GM21529 (cell line): ENCODE measurements around the gene ADARB2.
"Not testable (repeated sequence)": the region's sequence is repeated elsewhere in the genome, so short reads cannot be mapped to it uniquely, and the experiment has no call there.

Experiments used
- ATAC-seq: cut with Tn5 transposase; IDR thresholded peaks from one replicate; pipeline ENCODE4 v1.9.1; 2021; ENCODE audit not compliant: unreplicated experiment

Gene ADARB2

DNA sequence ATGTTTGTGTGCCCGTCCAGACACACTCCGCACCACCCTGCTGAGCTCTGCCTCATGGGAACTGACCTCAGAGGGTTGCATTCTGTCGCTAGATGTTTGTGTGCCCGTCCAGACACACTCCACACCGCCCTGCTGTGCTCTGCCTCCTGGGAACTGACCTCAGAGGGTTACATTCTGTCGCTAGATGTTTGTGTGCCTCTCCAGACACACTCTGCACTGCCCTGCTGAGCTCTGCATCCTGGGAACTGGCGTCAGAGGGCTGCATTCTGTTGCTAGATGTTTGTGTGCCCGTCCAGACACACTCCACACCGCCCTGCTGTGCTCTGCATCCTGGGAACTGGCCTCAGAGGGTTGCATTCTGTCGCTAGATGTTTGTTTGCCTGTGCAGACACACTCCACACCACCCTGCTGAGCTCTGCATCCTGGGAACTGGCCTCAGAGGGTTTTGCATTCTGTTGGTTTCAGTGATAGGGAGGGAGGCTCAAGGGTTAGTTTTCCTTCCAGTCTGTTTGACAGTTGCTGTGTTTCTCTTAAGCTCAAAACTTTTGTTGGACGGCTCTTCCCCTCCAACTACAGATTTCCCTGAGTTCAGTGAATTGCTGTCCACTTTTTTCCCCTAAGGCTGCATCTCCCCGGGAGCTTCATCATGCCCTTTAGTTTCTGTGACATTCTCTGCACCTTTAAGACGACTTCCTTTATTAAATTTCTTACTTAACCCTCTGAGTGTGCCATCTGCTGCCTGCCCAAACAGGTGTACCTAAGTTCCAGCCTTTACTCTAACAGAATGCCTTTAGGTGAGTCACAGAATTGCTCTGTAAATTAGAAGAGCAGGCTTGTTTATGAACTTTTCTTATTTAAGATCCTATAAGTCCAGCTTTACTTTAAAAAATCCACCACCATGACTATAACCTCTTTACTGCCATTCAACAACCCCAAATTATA lies 119.7 kb downstream of the ADARB2 start:
- not testable (repeated sequence) for ATAC-seq

DNA sequence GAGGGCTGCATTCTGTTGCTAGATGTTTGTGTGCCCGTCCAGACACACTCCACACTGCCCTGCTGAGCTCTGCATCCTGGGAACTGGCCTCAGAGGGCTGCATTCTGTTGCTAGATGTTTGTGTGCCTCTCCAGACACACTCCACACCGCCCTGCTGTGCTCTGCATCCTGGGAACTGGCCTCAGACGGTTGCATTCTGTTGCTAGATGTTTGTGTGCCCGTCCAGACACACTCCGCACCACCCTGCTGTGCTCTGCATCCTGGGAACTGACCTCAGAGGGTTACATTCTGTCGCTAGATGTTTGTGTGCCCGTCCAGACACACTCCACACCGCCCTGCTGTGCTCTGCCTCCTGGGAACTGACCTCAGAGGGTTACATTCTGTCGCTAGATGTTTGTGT lies 120.6 kb downstream of the ADARB2 start:
- ATAC-seq, result not testable (repeated sequence)

DNA sequence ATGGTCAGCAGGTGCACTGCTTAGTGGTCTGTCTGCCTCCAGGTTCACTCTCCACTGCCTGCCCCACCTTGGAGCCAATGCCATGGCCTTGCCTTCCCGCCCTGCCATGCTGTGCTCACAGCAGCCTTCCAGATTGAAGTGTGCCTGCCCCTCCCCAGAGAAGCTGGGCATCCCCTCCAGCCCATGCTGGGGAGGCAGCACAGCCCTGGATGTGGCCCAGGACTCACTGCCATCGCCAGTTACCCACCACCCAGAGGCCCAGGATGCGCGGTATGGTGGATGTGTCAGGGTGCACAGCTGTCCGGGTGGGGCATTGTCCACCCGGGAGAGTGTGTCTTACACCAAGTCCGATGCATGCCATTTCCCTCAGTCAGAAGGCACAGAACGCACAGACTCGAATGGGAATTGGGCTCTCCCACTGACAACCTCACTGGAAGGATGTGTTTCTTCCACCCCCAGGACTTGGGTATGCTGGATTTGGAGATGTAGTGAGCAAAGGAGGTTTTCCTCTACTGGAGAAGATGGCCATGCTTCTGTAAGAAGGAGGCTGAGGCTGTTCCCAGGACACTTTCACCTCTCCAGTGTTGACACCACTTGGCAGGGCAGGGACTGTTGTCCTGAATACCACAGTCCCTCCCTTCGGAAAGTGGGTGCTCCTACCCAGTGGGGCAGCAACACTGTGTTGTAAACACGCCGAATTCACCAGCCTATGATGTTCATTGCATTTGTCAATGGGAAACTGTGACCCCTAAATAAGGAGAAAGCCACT lies 122.0 kb downstream of the ADARB2 start:
- ATAC-seq, result no peak

DNA sequence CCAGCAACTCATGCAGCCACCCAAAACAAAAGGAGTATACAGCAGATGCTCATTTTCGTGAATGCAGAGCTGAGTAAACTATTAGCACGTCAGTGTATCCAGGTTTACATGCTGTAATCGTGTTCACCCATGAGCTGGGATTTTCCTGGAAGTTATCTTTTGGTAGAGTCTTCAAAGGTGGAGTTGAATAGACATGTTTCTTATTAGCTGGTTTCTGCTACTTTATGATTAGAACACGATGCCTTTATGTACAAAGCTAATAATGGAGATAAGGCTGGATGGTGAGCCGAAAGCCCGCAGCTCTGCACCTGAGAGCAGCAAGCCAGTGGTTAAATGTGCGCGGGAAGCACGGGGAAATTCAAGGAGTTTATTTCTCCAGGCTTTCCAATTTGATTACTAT lies 123.8 kb downstream of the ADARB2 start:
- ATAC-seq, result no peak

DNA sequence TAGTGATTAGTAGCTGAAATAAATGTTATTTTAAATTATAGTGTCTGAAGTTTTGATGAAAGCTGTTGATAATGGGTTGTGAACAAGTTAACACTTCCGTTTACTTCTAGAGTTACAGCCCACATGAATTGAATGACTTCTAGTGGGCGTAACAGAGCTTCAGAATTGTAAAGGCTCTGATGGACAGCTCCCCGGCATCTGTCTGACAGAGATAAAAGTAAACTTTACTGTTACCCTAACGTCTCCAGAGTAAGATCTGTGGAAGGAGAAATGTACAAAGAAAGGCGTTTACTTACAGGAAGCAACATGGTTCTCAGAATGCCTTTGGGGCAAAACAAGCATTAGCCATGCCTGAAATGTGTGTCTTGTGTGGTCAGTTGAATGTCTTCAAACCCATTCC lies 124.4 kb downstream of the ADARB2 start:
- ATAC-seq, result no peak

DNA sequence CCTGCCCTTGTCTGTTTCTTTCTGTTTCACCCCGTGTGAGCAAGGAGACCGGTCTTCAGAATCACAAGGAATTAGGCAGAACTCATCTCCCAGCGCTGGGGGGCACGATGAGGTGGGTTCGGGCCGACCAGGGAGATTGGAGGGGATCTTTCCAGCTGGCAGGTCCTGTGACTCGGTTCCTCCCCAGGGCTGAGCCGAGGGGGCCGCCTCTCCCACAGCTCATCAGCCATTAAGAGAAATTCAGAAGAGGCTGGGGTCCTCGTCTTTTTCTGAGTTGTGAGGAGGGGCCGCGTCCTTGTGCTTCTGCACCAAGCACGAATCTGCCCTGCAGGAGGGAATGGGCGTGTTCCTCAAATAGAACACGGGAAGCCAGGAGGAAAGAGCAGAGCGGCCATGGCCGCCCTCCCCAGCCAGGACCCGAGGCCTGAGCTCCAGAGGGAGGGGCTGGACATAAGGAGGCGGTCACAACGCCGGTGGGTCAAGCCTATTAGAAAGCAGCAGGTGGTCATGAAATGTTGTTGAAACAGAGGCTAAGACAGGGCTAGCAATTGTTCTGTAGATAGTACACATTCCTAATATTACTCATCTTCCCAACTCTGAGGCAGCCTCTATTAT lies 125.3 kb downstream of the ADARB2 start:
- no peak for ATAC-seq

DNA sequence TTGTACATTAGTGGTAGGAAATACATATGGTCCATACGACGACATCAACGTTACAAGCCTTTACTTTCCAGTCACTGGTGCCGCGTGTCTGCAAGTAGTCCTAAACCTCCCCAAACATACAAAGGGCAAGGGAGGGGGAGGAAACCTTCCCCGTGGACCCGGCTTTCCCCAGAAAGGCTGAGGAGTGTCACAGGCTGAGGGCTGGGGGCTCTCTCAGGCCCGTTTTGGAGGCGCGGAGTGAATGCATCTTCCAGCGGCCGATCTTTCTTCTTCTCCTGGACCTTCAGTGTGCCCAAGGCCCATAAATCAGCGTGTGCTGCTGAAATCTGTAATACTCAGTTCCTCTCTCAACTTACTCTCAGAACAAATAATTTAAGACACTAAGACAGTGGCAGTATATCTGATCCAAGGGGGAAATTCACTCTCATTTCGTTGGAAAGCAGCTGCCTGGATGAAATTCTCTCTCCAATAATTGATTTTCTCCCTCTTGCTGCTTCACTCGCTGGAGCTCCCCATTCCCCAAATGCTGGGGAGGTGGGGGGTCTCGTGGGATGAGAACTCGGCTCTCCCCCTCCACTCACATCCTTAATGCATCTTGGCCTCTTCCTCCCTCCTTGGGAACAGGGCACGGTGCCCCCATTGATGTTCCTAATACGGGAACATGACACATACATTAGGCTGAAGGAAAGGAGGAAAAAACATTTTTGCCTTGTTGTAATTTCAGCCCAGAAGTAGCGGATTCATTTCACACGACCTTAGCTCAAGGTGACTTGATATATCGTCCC lies 126.1 kb downstream of the ADARB2 start:
- no peak for ATAC-seq

DNA sequence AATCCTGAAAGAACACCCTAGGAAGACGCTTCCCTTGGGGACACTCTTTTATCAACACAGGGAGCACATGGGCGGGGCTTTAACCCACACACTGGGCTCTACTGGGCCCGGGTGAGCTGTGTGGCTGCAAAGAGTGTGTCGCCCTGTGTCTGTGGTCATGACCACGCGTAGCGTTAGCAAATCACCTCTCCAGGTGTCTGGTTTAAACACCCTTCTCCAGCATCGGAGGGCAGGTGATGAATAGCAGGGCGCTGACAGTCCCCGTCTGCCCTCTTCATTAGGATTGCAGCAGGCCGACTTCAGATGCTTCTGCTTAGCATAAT lies 127.7 kb downstream of the ADARB2 start:
- ATAC-seq, result no peak

DNA sequence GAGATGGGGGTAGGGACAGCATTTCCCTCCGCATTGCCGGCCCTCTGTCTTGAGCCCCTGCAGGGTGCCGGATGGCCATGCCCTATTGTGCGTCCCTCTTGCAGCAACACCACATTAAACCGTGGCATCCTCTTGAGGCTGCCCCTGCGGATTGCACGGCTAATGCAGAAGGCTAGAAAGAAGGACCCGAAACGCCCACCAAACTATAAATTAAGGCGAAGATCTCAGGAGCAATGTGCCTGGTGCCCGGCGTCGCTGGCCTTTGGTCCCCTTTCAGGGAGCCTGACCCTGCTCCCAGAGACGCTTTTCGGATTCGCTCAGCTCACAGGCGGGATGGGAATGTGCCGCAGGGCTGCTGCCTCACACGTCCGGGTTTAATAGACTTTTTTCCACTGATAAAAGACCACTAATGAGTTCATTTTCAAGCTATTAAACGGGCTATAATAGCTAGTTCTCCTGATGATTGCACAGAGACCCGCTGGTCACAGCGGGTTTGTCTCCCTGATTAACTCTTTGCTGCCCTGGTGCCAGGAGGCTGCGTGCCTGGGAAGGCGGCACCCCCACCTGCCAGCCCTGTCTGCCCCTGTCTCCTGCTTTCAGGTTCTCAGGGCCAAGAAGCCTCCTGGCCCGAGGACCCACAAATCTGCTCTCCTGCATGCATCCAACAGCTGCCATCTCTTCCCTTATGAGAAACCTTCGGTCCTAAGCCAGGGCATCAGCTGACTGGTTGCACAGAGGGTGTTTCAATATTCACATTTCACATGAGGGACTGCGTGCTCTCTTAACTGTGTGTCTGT lies 128.3 kb downstream of the ADARB2 start:
- no peak for ATAC-seq

DNA sequence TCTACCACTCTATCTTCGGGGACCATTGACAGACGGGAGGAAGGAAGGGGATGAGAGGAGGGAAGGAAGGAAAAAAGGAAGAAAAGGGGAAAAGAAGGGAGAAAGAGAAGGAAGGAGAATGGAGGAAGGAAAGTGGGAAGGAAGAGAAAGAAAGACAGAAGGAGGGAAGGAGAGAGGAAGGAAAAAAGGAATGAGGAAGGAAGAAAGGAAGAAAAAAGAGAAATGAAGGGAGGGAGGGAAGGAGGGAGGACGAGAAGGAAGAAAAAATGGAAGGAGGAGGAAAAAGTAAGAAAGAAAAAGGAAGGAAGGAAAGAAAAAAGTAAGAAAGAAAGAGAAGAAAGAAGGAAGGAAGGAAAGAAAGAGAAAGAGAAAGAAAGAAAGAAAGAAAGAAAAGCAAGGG lies 128.9 kb downstream of the ADARB2 start:
- no peak for ATAC-seq

DNA sequence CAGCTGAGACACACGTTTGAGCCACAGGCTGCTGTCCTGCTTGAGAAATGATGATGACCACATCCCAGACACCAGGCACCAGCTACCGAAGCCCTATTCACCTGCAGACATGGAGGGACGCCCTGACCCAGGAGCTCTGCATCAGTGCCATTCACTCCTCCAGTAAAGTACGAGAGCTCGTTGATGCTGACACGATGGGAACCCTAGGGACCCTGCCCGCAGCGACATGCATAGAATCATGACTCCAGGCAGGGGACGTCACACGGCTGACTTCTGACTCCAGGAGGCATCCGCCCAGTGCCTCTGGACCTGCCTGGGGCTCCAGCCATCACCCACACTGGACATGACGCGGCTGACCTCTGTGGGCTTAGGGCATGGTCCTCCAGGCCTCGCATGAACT lies 129.9 kb downstream of the ADARB2 start:
- ATAC-seq, result no peak

DNA sequence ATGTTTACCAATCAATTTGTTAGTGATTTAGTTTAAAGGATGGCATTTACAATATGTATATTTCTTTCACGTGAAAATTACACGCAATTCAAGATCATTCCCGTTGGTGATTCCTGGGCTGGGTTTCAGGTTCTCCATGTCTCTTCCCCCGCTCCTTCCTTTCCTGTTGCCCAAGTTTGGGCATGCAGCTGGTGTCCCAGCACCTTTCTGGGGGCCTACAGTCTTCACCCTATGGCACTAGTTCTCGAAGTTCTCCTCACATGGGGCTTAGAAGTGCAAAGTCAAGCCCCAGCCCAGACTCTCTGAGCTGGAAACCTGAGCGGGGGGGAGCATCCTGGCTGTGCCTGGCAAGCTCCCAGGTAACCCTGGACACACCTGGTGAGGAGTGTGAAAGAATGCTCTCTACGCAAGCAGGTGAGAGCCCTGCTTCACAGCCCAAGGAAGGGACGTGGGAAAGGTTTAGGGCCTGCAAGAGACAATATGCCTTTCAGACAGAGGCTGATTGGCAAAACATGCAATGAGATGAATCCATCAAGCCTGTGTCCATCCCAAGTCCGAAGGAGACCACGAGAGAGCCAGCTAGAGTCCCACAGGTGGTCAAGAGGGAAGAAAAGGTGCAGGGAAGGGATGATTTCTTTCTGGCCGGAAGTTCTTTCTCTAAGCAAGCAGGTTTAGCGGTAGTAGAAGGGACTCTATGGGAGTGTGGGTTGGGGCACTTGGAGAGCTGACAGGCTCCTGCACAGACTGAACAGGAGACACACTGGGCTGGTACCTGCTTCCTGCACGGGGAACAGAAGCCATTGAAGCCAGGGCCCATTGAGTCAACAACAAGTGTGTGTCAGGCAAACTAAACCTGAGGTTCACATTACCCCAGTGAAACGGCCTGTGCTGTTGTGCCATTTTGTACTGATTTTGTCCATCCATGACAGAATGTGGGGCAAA lies 131.1 kb downstream of the ADARB2 start:
- ATAC-seq, result no peak

DNA sequence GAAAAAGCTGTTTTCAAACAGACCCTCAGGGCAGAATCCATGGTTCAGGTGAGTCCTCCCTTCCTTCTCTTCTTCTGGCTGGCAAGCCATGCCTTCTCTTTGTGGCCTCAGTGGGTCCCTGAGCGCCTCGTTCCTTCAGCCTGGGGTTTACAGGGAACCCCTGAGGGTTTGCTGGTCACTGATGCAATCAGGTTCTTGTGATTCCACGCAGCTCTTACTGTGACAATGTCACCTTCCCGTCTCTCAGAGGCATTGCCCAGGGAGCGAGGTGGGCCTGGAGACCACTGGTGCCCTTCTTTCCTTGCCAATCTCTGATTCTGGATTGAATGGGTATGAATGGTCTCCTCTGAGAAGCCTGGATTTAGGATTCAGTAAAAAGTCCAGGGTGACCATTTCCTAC lies 132.2 kb downstream of the ADARB2 start:
- no peak for ATAC-seq

DNA sequence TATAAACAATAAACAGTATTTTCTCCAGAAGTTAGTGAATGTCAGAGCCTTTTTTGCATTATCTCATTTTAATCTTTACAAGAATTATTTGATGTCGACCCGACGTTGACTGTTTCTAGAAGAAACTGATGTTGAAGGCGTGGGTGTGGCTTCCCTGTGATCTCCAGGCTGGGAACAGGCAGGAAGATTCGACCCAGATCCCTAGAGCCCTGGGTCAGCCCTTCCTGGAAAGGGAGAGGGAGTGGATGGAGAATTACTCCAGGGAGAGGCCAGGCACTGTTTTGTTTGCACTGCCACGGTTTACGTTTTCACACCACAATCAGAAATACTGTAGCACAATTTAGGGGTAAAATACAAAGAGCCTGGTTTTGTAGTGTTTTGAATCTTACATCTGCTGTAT lies 133.1 kb downstream of the ADARB2 start:
- no peak for ATAC-seq

DNA sequence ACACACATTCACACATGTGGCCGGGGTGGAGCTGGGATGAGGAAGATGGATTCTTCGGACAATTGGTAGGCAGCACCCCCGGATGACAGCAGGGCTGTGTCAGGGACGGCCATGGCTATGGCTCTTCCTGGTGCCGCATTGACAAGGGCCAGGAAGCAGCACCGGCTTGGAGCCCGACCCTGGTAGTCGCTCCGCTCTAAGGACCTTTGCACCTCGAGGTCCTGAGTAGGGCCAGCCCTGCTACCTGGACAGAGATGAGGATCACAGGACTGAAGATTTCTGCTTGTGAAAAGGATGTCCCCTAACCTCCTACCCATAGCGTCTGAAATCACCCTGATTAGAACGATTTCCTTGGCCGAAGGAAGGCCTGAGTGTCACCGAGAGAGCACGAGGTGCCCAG lies 134.1 kb downstream of the ADARB2 start:
- ATAC-seq, result no peak

DNA sequence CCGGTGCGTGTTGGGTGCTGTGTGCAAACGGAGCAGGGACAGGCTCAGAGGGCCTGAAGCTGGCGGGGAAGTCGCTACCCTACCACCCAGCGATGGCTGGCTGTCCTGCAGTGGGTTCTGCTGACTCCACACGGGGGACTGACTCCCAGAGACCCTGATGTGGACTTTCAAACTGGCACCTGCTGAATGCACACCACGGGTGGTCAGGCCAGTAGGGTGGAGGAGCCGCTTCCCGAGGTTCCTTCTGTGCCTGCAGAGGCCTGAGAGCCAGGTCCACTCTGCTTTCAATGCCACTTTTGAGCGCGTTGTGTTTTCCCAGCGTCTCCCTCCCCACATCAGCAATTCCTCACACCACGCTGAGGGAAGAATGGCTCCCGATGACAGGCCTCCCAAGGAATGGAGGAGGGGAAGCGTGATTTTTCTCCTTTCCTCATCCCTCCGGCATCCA lies 135.3 kb downstream of the ADARB2 start:
- no peak for ATAC-seq

DNA sequence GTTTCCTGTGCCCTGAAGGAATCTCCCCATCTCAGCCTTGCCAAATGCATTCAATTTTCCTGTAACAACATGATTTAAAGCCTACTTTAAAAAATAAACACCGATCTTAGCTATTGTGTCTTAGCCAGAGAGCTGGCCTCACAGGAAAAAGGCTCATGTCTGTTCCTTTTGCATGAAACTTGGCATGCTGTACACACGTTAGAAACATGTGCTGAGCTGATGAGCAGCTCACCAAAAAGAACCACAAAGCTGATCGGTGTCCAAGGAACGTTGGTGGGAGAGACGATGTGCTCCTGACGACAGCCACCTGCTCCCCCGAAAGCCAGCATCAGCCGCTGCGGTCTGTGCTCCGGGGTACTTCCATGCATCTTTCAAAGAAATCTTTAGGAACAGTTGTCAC lies 135.9 kb downstream of the ADARB2 start:
- ATAC-seq, result no peak

DNA sequence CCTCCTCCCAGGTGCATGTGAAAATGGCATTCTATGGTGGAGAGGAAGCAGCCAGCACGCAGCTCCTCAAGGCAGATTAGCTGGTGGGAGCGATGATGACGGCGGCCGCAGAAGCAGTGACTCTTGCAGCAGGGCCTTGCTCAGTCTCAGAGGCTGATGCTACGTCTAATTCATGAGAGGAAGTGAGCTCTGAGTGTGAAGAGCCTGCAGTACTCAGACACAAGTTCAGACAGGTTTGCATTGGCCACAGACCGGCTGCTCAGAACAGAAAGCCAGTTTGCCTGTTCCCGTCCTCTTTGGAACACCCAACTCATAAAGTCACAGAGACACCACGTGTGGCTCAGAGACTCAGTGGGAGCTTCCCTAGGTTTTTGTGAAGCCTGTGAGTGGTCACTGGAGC lies 136.5 kb downstream of the ADARB2 start:
- ATAC-seq, result no peak
